HG03095 (cell line): ENCODE data around the gene RPS16.

Source experiments
- ATAC-seq: cut with Tn5 transposase; IDR thresholded peaks from one replicate; pipeline ENCODE4 v1.9.1; 2021; ENCODE audit warnings: moderate library complexity; ENCODE audit not compliant: unreplicated experiment

RPS16 gene

DNA sequence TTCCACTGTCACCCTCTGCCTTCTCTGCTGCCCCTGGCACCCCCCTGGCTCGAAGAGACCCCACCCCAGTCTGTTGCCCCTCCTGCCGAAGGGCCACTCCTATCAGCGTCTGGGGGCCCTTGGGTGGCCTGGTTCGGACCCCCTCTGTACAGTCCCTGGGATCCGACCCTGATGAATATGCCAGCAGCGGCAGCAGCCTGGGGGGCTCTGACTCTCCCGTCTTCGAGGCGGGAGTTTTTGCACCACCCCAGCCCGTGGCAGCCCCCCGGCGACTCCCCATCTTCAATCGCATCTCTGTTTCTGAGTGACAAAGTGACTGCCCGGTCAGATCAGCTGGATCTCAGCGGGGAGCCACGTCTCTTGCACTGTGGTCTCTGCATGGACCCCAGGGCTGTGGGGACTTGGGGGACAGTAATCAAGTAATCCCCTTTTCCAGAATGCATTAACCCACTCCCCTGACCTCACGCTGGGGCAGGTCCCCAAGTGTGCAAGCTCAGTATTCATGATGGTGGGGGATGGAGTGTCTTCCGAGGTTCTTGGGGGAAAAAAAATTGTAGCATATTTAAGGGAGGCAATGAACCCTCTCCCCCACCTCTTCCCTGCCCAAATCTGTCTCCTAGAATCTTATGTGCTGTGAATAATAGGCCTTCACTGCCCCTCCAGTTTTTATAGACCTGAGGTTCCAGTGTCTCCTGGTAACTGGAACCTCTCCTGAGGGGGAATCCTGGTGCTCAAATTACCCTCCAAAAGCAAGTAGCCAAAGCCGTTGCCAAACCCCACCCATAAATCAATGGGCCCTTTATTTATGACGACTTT, 27.1 kb downstream of the RPS16 start:
- no peak for ATAC-seq

DNA sequence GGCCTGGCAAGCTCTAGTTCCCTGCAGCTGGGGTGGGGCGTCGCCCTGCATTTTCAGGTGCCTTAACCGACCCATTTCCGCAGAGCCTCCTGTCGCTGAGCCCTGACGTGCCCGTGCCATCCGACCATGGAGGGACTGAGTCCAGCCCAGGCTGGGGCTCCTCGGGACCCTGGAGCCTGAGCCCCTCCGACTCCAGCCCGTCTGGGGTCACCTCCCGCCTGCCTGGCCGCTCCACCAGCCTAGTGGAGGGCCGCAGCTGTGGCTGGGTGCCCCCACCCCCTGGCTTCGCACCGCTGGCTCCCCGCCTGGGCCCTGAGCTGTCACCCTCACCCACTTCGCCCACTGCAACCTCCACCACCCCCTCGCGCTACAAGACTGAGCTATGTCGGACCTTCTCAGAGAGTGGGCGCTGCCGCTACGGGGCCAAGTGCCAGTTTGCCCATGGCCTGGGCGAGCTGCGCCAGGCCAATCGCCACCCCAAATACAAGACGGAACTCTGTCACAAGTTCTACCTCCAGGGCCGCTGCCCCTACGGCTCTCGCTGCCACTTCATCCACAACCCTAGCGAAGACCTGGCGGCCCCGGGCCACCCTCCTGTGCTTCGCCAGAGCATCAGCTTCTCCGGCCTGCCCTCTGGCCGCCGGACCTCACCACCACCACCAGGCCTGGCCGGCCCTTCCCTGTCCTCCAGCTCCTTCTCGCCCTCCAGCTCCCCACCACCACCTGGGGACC, 27.9 kb downstream of the RPS16 start:
- no peak for ATAC-seq

DNA sequence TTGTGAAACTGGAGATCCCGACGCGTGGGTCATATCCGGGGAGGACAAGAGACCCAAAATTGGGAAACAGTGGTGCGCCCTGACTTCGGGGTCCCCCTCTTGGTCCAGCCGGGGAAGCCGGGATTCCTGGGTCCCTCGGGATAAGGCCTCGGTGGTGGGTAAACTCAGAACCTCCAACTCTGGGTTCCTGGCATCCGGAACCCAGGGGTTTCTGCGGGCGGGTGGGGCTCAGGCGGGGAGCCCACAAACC, 28.4 kb downstream of the RPS16 start:
- no peak for ATAC-seq

DNA sequence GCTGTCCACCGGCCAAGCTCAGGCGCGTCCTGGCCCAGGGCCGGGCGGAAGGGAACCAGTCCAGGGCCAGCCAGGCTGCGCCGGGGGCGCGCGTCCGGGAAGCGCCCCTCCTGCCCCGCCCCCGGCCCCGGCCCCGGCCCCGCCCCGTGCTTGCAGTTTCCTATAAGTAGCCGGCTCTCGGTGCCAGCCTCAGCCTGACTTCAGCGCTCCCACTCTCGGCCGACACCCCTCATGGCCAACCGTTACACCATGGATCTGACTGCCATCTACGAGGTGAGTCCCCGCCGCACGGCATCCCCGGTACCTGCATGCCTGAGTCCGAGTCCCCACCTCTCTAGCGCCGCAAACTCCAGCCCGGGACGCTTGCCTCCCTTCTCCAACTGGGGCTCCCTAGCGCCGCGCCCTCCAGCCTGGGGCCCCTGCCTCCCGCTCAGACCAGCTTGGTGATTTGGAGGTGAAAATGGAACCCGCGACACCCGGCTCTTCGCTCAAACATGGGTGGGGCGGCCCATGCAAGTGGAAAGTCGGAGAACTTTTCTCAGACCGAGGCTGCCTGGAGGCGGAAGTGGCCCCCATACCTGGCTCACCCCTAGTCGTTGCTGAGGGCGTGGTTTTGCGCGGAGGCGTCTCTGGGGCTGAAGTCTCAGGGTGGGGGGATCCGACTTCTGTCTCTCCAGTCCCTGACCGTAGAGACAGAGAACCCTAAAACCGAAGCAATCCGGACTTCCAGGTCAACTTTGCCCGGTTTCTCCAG, 28.9 kb downstream of the RPS16 start, which contains the start of gene ZFP36:
Gene ZFP36, plus strand, starts transcription at position 192 of the 754 bp plus-strand sequence. Its CDS starts 58 bp downstream, at position 250.
- no peak for ATAC-seq

DNA sequence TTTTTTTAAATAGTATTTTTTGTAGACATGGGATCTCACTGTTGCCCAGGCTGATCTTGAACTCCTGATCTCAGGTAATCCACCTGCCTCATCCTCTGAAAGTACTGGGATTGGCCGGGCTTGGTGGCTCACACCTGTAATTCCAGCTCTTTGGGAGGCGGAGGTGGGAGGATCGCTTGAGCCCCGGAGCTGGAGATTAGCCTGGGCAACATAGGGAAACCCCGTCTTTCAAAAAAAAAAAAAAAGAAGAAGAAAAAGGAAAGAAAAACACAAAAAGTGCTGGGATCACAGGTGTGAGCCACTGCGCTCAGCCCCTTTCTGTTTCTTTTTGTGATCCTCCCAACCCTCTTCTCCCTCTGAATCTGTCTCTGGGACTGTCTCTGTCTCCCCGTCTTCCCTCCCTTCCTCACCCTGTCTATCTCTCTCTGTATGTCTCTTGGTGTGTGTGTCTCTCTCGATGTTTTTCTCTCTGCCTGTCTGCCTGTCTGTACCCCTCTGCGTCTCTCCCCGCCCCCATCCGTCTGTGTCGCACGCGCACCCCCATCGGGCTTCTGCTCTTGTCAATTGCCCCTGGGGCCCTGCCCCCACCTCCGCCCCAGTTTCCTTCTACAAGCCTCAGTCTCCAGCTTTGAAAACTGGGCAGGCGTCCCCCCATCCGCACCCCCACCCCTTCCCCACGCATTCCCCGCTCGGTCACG, 29.6 kb downstream of the RPS16 start:
- no peak for ATAC-seq

DNA sequence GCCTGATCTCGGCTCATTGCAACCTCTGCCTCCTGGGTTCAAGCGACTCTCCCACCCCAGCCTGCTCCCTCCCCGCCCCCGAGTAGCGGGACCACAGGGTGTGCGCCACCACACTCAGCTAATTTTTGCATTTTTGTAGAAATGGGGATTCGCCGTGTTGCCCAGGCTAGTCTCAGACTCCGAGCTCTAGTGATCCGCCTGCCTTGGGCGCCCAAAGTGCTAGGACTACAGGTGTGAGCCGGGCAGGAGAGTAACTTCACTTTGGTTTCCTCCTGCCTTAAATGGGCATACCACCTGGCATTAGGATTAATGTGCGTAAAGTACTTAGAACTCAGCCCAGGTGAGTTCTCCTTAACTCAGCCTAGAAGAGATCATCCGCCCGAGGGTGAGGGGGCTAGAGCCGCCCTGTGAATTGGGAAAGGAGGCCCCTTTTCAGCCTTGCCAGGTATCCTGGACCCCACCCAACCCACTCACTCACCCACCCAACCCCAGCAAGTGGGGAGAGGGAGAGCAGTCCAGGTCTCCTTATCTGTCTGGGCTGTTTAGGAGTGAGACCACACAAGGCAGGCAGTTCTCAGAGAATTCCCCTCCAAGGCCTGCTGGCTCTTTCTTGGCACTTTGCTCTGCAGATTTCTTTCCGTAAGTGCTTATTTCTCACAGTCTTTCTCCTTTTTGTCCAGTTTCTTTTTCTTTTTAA, 30.3 kb downstream of the RPS16 start:
- no peak for ATAC-seq

DNA sequence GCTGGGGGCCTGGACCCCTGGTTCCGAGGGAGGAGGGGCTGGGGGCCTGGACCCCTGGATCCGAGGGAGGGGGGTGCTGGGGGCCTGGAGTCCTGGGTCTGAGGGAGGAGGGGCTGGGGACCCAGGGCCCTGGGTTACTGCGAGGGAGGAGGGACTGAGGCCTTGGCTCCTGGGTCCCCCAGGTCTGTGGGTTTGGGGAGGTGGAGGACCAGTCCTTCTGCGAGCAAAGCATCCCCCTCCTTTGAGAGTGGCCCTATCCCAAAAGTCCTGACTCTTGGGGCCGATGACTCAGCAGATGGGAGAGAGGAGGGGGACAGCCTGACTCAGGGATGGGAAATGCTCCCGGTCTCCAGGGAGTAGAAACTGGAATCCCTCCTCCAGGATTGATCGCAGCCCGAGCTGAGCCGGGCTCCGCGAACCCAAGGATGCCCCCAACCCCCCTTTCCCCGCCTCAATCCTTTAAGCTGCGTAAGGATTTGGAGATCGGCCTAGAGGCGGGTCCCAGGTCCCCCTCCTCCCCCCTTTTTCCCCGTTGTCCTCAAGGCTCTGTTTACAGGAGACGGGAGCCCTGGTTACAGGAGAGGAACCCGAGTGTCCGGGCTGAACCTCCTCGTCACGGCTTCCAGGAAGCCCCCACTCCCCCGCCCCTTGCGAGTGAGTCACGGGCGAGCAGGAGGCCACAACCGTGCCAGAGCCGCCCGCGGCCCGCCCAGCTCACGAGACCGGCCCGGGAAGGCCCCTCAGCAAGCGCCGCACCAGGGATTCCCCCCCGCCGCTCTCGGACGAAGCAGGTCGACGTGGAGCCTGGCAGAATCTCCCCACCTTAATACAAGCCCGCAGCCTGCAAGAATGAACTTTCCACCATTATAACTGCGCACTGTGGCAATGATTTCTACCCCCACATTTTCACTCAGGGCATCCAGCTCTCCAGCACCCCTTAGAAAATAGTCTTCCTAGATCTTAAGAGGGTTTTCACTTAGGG, 32.1 kb downstream of the RPS16 start:
- no peak for ATAC-seq

DNA sequence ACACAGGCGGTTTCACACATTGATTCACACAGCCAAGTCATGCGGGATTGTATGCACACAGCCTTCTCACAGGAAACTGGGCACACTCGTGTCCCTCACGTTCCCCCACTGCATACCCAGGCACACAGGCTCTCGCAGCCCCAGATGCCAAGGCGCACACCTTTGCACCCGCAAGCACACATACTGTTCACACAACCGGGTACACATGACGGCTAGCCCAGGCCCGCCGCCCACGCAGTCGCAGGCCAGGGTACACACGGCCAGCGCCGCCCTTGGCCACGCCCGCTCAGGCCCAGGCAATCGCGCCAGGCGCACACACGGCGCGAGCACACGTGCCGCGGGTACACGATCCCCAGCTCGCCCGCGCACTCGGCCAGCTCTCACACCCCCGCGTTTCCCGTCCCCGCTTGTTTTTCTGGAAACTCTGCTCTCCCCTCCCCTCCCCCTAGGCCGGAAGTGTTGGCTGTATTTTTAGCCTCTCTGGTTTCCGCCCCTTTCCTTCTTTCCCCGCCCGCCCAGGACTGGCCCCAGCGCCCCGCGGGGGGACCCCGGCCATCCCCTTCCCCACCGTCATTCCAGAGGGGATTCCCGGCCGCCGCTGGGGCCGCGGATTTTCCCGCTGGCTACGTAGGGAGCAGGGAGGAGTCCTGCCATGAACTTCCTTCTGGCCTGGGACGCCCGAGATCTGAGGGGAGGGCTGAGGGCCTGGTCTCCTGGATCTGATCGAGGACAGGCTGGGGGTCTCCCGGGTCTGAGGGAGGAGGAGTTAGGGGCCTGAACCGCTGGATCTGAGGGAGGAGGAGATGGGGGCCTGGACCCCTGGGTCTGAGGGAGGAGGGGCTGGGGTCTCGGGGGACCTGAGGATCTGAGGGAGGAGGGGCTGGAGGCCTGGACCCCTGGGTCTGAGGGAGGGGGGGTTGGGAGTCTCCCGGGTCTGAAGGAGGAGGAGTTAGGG, 33.1 kb downstream of the RPS16 start:
- no peak for ATAC-seq

DNA sequence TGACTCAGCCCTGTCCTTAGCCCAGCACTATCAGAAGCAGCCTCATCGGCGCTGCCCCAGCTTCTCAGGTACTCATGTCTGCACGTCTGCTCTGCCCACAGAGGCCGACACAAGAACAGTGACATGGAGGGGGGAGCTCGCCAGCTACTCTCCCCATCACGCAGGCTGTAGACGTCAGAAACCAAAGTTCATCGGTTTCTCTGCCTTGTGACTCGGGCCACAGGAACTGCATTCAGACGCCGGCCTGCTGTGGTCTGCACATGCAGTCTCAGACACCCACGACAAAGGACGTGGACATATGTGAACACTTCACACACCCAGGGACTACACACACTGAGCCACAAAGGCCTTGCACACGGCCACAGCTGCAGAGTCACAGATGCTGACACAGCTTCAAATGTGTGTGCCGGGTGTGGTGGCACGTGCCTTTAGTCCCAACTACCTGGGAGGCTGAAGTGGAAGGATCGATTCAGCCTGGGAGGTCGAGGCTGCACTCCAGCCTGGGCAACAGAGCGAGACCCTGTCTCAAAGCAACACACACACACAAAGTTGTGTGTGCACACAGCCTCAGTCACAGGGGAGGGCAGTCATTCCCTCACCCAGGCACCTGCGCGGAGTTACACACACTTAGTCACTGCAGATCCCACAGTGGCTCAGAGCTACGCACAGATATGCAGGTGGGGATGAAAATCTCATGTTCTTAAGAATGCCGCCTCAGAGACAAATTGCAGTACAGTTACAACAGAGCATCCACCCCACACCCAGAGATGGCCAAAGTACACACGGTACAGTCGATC, 34.0 kb downstream of the RPS16 start:
- no peak for ATAC-seq

DNA sequence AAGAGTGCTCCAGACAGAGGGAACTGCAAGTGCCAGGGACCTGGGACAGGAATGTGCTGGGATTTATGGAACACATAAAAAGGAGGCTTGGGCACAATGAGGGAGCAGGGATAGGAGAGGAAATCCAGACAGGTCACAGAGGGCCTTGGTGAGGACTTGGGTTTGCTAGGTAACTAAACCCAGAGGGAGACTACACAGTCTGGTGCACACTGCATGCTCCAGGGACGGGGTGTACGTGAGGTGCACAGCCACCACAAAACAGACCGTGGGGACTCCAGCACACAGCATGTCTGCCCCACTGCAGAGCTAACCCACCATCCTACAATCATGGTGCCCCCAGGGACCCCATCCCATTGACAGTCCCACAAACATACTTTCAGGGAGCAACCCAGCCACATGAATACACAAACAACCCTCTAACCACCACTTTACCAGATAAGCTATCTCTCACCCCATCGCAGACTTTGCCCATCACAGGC, 34.6 kb downstream of the RPS16 start:
- ATAC-seq = no peak

DNA sequence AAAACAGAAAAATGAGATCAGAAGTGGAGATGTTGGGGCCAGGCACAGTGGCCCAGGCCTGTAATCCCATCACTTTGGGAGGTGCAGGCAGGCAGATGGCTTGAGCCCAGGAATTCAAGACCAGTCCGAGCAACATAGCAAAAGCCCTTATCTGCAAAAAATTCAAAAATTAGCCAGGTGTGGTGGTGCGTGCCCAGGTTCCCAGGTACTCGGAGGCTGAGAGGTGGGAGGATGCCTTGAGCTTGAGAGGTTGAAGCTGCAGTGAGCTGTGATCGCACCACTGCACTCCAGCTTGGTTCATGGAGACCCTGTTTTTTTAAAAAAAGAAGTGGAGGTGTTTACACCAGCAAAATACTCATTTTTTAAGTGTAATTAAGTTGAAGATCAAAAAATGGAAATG, 35.7 kb downstream of the RPS16 start:
- no peak for ATAC-seq

DNA sequence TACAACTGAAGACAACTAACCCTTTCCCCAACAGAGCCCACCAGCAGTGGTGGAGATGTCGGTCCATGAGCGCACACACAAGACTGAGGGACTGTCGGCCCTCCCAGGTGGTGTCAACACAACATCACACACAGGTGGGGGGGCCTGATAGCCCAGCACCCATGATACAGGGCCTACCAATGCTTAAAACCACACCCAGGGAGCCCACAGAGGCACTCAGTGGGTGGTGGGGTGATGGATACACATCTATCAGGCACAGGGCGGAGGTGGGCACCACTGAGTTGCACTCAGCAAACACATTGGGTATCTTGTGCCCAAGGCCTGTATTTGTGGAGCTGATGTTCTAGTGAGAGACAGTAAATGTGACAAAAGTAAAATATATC, 36.1 kb downstream of the RPS16 start:
- no peak for ATAC-seq

DNA sequence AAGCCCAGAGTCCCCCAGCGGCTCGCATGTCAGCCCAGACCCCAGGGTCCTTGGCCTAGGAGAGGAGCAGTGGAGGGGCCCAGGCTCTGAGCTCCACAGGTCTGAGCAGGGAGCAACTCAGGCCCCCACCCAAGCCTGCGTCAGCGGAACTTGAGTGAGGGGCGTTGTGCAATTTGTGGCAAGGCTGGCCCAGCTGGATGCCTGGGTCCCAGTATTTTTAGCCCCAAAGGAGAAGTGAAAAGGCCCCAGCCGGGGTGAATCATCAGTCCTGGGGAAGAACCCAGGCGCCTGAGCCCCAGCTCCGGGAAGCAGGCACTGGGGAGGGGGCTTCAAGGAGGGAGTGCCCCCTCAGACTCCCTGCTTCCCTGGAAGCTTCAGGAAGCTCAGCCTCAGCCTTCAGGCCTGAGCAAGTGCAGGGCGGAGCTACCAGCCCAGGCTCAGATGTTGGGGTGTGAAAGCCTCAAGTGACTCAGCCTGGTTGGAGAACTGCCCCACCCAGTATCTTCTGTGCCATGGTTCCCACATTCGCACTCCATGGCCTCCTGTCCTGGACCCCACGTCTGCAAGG, 37.4 kb downstream of the RPS16 start:
- no peak for ATAC-seq

DNA sequence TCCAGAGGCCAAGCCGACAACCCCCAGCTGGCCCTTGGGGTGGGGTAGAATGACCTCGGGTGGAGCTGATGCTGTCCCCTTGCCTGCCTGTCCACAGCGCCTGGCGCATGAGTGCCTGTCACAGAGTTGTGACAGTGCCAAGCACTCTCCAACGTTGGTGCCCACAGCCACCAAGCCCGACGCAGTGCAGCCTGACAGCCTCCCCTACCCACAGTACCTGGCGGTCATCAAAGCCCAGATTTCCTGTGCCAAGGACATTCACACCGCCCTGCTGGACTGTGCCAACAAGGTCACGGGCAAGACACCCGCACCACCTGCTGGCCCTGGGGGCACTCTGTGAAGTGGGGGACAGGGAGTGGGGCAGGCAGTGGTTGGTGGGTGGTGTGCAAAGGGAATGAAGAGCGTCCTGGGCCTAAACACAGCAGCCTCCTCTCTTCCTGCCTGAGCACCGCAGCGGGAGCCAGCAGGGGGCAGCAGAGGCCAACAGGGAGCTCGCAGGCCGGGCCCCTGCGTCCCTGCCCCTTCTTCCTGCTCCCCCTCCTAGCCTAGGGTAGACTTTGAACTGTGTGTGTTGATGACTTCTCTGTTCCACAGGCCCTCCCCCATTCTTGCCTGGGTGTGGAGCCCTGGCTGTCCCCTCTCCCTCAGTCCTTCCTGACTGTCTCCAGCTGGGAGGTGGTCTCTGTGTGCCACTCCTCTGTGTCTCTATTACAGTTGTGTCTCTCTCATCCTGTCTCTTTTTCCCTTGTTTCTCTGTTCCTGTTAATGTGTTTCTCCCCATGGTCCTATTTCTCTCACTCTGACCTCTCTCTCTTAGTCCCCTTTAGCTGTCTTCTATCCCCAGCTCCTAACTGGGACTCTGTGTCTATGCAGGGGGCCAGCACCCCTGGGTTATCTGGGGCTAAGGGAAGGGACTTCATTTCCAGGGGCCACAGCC, 38.1 kb downstream of the RPS16 start:
- ATAC-seq = no peak

DNA sequence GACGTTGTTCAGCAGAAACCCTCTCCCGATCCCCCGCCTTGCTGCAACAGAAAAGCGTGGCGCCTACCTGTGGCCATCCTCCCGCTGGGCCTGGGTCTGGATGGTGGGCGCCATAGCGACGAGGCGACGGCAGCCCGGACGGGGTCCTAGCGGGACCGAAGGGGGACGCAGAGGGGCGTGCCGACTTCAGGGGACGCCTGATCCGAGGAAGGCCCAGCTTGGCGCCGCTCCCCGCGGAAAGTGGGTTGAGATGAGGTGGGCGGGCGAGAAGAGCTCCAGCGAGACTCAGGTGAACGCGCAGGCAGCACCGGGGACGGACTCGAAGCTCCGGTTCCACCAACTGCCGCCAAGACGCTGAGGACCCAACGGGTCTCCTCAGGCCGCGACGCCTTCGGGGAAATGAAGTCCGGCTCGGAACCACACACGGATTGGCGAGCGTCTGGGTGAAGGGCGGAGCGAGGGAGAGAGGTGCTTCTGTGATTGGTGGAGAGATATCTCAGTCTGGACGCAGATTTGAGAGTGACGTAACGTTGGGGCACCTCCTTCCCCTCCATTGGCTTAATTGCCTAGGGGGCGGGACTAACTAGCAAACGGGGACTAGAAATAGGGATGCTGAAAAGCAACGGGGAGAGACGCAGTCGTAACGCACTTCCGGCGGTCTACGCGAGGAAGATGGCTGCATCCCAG, 44.9 kb downstream of the RPS16 start, which contains the start of the genes MED29 and PAF1:
Gene MED29, plus strand, starts transcription at position 628 of the 687 bp plus-strand sequence. Its CDS starts 45 bp downstream, at position 673.
Gene PAF1, minus strand, starts transcription at position 356 of the 687 bp plus-strand sequence. Its CDS starts 242 bp downstream, at position 114.
- peak; percentile 74 for ATAC-seq
